Epidermal melanocyte (primary cell): ENCODE results near the gene KPNB1.
"Not testable (repeated sequence)": the region's sequence is repeated elsewhere in the genome, so short reads cannot be mapped to it uniquely, and the experiment has no call there.

Source experiments
- DNase-seq: peaks from one replicate; pipeline ENCODE4 v3.0.0; 2011; ENCODE audit warnings: low spot score; ENCODE audit not compliant: insufficient read length

The KPNB1 gene

GRCh38 chr17:47676510-47677165 is 26.9 kb downstream of the KPNB1 start:
- no peak for DNase-seq

DNA sequence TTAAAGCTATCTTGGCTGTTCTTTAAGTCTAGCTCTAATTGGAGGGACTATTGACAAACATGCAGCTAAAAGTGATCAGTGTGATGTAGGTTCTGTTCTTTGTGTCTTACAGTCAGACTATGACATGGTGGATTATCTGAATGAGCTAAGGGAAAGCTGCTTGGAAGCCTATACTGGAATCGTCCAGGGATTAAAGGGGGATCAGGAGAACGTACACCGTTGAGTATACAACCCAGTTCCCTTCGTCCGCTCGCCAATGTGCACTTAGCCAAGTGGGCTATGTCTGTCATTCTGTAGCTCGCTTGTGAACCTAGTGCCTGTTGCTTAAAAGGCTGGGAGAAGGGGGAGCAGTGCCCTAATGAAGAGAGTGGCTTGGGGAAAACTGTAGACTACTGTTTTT is 28.5 kb downstream of the KPNB1 start:
- no peak for DNase-seq

DNA sequence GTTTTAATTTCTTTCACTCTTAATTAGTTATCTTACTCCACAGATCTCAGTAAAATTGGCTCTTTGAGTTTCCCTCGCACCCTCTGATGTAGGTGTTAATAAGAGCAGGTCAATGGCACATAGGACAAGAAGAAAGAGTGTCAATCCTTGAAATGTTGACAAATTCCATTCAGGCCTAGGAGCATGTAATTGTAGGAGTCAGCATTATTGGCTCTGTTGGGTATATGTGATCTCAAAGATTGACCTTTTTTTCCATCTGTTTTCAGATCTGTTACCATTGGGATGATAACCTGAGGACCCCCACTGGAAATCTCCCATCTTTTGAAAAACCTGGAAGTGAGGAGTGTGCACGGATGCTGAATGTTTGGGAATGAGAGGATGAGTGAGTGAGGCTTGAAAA is 32.4 kb downstream of the KPNB1 start:
- no peak for DNase-seq

DNA sequence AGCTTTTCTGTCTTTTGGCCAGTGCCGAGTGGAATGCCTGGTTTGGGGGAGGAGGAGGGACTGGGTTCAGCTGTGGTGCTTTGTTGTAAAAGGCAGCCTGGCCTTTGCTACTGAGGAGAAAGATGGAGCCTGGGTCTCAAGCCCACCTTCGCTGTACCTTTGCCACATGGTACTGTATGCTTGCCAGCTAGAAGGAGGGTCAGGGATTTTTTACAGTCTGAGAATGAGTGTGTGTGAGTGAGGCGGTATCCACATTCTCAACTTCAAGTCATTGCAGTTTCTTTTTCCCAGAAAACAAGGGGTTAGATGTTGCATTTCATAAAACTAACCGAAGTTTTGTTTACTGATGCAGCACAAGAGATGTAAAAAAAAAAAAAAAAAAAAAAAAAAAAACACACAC is 33.0 kb downstream of the KPNB1 start:
- DNase-seq, result not testable (repeated sequence)

- no peak for DNase-seq
Observed at GRCh38 chr17:47684025-47684424, 34.3 kb downstream of the KPNB1 start.

DNA sequence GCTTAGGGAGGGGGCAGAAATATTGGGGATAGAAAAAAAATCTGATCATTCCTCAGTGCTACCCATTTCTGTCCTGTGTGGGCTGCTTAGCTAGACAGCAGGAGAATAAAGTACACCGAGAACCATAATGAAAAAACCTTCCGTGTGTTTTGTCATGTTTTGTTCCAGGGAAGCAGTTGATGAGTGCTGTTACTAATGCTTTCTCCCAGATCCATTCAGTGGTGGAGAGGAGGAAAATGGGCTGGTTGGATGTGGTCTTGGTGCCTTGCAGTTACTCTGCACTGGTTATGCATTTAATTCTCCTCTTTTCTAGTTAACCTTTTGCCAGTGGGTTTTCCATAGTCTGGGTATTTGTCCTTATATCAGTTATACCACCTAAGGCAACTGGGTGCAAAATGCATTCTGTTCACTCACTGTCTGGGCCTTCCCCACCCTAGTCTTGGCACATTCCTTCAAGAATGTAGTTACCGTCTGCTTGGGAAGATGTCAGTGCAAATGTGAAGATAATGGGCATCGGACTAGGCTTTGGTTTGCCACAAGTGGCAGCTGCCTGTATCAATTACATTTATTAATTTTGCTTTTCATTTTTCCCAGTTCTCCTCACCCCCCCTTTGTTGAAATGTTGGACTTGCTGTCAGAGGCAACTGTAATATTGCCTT is 34.9 kb downstream of the KPNB1 start:
- no peak for DNase-seq

- no peak for DNase-seq
Observed at GRCh38 chr17:47685556-47686275, 36.0 kb downstream of the KPNB1 start.

- no peak for DNase-seq
Observed at GRCh38 chr17:47686276-47686635, 36.5 kb downstream of the KPNB1 start.

- no peak for DNase-seq
Observed at GRCh38 chr17:47686664-47687327, 37.1 kb downstream of the KPNB1 start.

- no peak for DNase-seq
Observed at GRCh38 chr17:47687328-47687690, 37.6 kb downstream of the KPNB1 start.

GRCh38 chr17:47687748-47688147 is 38.0 kb downstream of the KPNB1 start:
- DNase-seq, result peak; percentile 8

GRCh38 chr17:47690121-47690520 is 40.4 kb downstream of the KPNB1 start:
- DNase-seq, result no peak

- DNase-seq, result no peak
Observed at GRCh38 chr17:47692137-47692894, 42.6 kb downstream of the KPNB1 start.

- DNase-seq, result no peak
Observed at GRCh38 chr17:47692895-47693730, 43.4 kb downstream of the KPNB1 start.

DNA sequence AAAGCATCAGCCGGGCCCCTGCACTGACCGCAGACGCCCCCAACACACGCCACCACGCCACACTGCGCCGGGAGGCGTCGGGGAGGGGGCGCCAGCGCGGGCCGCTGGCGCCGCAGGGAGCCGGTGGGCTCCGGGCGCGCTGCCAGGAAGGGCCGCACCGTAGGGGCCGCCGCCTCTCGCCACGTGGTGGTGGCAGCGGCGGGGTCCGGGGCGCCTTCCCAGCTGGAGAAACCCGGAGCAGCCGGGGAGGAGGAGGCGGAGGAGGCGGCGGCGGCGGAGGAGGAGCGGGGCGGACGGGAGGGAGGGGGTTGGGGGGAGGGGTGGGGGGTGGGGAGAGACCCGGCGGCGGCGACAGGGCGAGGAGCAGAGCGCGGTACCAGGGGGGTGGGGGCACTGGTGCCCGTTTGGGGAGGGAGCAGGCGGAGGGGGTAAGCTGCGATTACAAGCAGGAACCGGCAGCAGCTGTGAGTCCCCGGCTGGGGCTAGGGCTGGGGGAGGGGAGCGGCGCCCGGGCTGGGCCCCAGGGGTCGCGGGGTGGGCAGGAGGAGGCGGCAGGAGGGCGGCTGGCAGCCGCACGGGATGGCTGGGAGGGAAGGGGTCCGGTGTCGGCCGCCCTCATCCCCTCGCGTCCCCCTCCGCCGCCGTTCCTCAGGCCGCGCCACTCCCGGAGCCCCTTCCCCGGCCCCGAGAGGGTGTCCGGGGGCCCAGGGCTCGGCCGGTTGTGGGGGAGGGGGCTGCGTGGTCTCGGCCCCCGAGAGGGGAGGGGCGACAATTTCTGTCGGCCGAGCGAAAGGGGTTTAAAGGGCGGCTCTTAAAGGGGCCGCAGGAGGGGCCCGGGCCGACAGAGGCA is 44.2 kb downstream of the KPNB1 start, which contains the start of gene TBKBP1:
Gene TBKBP1, plus strand, starts transcription at position 431 of the 850 bp plus-strand sequence. CDS start 1,952 bp downstream, outside the sequence.
- DNase-seq, result no peak

- DNase-seq, result no peak
Observed at GRCh38 chr17:47694581-47695428, 45.1 kb downstream of the KPNB1 start.

GRCh38 chr17:47695429-47696376 is 46.0 kb downstream of the KPNB1 start:
- no peak for DNase-seq
